ENCODE data around the gene NFIB.

GRCh38 chr9:14170973-14171596 is 142.9 kb downstream of the NFIB start:
- TF ChIP-seq EZH2 (IDR thresholded peaks at IDR 0.05; ENCODE audit: borderline replicate concordance, low read length) (no peak), CTCF (conservative IDR thresholded peaks at IDR 0.05 in 1 of 2, IDR thresholded peaks at IDR 0.05 in 1 of 2; ENCODE audit: extremely low read depth in 1 of 2, insufficient read depth in 1 of 2, low read depth in 1 of 2, low read length in 2 of 2) (no peak)

Data from mammary epithelial cell (primary cell).